Measurements from ENCODE around the gene ROR2.

The ROR2 gene

DNA sequence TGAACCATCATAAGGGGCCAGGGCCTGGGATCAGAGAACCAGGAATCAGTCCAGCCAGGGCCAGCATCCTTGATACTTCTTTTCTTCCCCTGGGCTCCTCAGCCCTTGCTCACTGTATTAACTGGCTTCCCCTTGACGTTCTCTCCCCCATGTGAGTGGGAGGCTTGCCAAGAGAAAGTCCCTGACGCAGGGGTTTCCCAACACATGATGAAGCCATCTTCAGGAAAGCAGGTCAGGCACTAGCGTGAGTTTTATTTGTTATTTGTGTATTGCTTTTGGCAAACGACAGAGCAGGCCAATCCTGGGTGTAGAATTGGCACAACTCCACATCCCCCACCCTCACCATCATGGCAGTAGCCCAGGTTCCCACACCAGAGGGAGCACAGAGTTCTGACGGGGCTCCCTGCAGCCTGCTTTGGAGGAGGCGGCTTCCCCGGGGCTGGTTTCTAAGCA, 360.9 kb downstream of the ROR2 start:
- TF ChIP-seq, protein P1, sequence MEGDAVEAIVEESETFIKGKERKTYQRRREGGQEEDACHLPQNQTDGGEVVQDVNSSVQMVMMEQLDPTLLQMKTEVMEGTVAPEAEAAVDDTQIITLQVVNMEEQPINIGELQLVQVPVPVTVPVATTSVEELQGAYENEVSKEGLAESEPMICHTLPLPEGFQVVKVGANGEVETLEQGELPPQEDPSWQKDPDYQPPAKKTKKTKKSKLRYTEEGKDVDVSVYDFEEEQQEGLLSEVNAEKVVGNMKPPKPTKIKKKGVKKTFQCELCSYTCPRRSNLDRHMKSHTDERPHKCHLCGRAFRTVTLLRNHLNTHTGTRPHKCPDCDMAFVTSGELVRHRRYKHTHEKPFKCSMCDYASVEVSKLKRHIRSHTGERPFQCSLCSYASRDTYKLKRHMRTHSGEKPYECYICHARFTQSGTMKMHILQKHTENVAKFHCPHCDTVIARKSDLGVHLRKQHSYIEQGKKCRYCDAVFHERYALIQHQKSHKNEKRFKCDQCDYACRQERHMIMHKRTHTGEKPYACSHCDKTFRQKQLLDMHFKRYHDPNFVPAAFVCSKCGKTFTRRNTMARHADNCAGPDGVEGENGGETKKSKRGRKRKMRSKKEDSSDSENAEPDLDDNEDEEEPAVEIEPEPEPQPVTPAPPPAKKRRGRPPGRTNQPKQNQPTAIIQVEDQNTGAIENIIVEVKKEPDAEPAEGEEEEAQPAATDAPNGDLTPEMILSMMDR (IDR thresholded peaks at IDR 0.05; ENCODE audit: borderline replicate concordance, extremely low read depth, low read length, poor library complexity, severe bottlenecking) = no peak
- TF ChIP-seq EZH2 (IDR thresholded peaks at IDR 0.05; ENCODE audit: borderline replicate concordance, low read depth, low read length, severe bottlenecking) = no peak
- Histone ChIP-seq H3K27me3 (ENCODE audit: insufficient read depth, low read length, poor library complexity) (no peaks in the 10 kb centered on the region), H3K79me2 (ENCODE audit: insufficient read depth, low read length) (no peaks in the 10 kb centered on the region), H3K9ac (ENCODE audit: low read depth, low read length) (no peak overlapping the region), H3K27ac (ENCODE audit: low read length) (no peak overlapping the region), H3K4me1 (ENCODE audit: insufficient read depth, low read length) (no peaks in the 10 kb centered on the region), H2AFZ (ENCODE audit: low read depth, low read length) (no peak overlapping the region), H3K4me3 (ENCODE audit: low read depth in 1 of 2, low read length in 2 of 2) (no peak overlapping the region), H4K20me1 (ENCODE audit: insufficient read depth, low read length) (no peaks in the 10 kb centered on the region), H3K9me3 (ENCODE audit: insufficient read depth, low read length, severe bottlenecking) (no peaks in the 10 kb centered on the region), H3K4me2 (ENCODE audit: insufficient read depth, low read length) (no peak overlapping the region), H3K36me3 (ENCODE audit: insufficient read depth, low read length) (no peaks in the 10 kb centered on the region)
- DNase-seq (no peak), ATAC-seq (ENCODE audit: insufficient read depth, low read depth) (no peak)

DNA sequence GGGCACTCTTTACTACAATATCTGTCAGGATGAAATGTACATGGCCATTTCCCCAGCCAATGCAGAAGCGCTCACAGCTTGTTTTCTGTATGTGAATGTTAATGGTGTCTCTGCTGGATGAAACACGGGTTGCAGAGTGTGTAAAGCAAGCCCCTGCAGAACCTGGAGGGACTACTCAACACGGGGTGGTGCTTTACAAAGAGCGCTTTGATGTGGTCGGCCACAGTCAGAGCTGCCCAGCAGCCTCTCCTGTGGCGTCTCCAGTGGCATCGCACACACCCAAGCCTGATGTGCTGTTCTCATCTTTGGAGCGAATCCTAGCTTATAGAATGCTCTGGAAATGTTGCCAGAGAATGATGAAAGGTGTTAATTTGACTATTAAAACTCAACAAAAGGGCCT, 363.7 kb downstream of the ROR2 start:
- Histone ChIP-seq H3K27ac (ENCODE audit: low read length) (no peak overlapping the region), H3K4me3 (ENCODE audit: low read depth in 1 of 2, low read length in 2 of 2) (no peak overlapping the region), H3K9ac (ENCODE audit: low read depth, low read length) (no peak overlapping the region), H3K9me3 (ENCODE audit: insufficient read depth, low read length, severe bottlenecking) (no peaks in the 10 kb centered on the region), H2AFZ (ENCODE audit: low read depth, low read length) (no peak overlapping the region), H3K27me3 (ENCODE audit: insufficient read depth, low read length, poor library complexity) (no peaks in the 10 kb centered on the region), H4K20me1 (ENCODE audit: insufficient read depth, low read length) (no peaks in the 10 kb centered on the region), H3K4me2 (ENCODE audit: insufficient read depth, low read length) (no peak overlapping the region), H3K36me3 (ENCODE audit: insufficient read depth, low read length) (no peaks in the 10 kb centered on the region), H3K79me2 (ENCODE audit: insufficient read depth, low read length) (no peaks in the 10 kb centered on the region), H3K4me1 (ENCODE audit: insufficient read depth, low read length) (no peaks in the 10 kb centered on the region)
- no peak for ATAC-seq (ENCODE audit: insufficient read depth, low read depth)
- no peak for DNase-seq
- TF ChIP-seq, protein P1 (IDR thresholded peaks at IDR 0.05; ENCODE audit: borderline replicate concordance, extremely low read depth, low read length, poor library complexity, severe bottlenecking) = no peak
- TF ChIP-seq EZH2 (IDR thresholded peaks at IDR 0.05; ENCODE audit: borderline replicate concordance, low read depth, low read length, severe bottlenecking) = no peak

DNA sequence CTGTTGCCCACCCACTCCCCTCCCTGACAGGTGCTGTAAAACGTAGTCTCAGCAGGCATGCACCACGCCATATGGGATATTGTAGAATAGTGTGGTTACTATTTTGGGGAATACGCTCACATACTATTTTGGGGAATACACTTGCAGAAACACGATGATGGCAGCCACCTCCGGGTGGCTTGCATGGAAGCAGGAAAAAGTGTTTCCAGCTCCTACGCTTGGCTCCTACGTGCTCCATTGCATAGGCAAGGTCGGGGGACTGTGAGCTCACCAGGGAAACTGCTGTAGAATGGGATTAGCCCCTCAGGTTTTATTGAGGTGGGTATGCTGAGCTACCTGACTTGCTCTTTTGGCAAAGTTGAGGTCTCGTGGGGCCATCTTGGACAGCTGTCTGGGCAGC, 366.1 kb downstream of the ROR2 start:
- no peaks in the 10 kb centered on the region for H3K27me3 ChIP-seq (ENCODE audit: insufficient read depth, low read length, poor library complexity)
- no peaks in the 10 kb centered on the region for H3K79me2 ChIP-seq (ENCODE audit: insufficient read depth, low read length)
- H3K9ac ChIP-seq (ENCODE audit: low read depth, low read length) = no peak overlapping the region
- TF ChIP-seq EZH2 (IDR thresholded peaks at IDR 0.05; ENCODE audit: borderline replicate concordance, low read depth, low read length, severe bottlenecking) = no peak
- TF ChIP-seq, protein P1 (IDR thresholded peaks at IDR 0.05; ENCODE audit: borderline replicate concordance, extremely low read depth, low read length, poor library complexity, severe bottlenecking) = no peak
- ATAC-seq (ENCODE audit: insufficient read depth, low read depth) = no peak
- no peak overlapping the region for H3K4me3 ChIP-seq (ENCODE audit: low read depth in 1 of 2, low read length in 2 of 2)
- no peak for DNase-seq
- H3K4me2 ChIP-seq (ENCODE audit: insufficient read depth, low read length) = no peak overlapping the region
- H3K9me3 ChIP-seq (ENCODE audit: insufficient read depth, low read length, severe bottlenecking) = no peaks in the 10 kb centered on the region
- H2AFZ ChIP-seq (ENCODE audit: low read depth, low read length) = no peak overlapping the region
- H3K4me1 ChIP-seq (ENCODE audit: insufficient read depth, low read length) = no peaks in the 10 kb centered on the region
- no peak overlapping the region for H3K27ac ChIP-seq (ENCODE audit: low read length)
- no peaks in the 10 kb centered on the region for H3K36me3 ChIP-seq (ENCODE audit: insufficient read depth, low read length)
- no peaks in the 10 kb centered on the region for H4K20me1 ChIP-seq (ENCODE audit: insufficient read depth, low read length)
